ENCODE data around the gene FASTKD1.

DNA sequence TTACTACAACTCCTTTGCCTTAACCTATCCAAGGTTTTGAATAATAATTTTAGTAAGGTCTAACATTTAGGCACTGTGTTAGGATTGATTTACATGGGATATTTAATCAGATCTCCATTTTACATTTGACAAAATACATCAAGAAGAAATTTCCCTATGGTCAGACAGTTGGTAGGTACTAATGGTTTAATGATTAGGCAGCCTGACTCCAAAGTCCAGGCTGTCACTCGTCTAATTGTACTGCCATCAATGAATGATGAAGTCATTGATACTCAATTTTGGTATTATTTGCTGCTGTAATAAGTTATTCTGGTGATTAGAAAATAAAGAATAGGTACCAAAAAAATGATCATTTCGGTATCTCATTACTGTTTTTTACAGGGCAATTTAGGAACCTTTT lies 80.3 kb downstream of the FASTKD1 start:
- TF ChIP-seq, protein P1, sequence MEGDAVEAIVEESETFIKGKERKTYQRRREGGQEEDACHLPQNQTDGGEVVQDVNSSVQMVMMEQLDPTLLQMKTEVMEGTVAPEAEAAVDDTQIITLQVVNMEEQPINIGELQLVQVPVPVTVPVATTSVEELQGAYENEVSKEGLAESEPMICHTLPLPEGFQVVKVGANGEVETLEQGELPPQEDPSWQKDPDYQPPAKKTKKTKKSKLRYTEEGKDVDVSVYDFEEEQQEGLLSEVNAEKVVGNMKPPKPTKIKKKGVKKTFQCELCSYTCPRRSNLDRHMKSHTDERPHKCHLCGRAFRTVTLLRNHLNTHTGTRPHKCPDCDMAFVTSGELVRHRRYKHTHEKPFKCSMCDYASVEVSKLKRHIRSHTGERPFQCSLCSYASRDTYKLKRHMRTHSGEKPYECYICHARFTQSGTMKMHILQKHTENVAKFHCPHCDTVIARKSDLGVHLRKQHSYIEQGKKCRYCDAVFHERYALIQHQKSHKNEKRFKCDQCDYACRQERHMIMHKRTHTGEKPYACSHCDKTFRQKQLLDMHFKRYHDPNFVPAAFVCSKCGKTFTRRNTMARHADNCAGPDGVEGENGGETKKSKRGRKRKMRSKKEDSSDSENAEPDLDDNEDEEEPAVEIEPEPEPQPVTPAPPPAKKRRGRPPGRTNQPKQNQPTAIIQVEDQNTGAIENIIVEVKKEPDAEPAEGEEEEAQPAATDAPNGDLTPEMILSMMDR (IDR thresholded peaks at IDR 0.05): no peak
- TF ChIP-seq POLR2A (IDR thresholded peaks at IDR 0.05): no peak

All from suprapubic skin (tissue), 3 donors.